Esophagus squamous epithelium (tissue), 4 donors: ENCODE results near the gene IKZF3.

Experiments used
- POLR2A ChIP-seq, 4 donors: fragments of 450-650 bp; IDR thresholded peaks; one replicate each; pipeline ENCODE4 v1.6.1; 2017; ENCODE audit warnings: antibody characterized with exemption in 4 of 4, mild to moderate bottlenecking in 4 of 4, moderate library complexity in 3 of 4
- TF ChIP-seq, protein P1 (sequence below), 6 experiments: fragments of 450-650 bp in 4 of 6; fragments of 200-600 bp in 2 of 6; sonication (generic) in 2 of 6; IDR thresholded peaks; one replicate each; pipeline ENCODE4 v1.5.1; 2016 to 2019; ENCODE audit warnings: antibody characterized with exemption in 6 of 6, mild to moderate bottlenecking in 4 of 6, moderate library complexity in 4 of 6

GRCh38 chr17:39871801-39872200 is 7.7 kb upstream of the IKZF3 start:
- TF ChIP-seq, protein P1, sequence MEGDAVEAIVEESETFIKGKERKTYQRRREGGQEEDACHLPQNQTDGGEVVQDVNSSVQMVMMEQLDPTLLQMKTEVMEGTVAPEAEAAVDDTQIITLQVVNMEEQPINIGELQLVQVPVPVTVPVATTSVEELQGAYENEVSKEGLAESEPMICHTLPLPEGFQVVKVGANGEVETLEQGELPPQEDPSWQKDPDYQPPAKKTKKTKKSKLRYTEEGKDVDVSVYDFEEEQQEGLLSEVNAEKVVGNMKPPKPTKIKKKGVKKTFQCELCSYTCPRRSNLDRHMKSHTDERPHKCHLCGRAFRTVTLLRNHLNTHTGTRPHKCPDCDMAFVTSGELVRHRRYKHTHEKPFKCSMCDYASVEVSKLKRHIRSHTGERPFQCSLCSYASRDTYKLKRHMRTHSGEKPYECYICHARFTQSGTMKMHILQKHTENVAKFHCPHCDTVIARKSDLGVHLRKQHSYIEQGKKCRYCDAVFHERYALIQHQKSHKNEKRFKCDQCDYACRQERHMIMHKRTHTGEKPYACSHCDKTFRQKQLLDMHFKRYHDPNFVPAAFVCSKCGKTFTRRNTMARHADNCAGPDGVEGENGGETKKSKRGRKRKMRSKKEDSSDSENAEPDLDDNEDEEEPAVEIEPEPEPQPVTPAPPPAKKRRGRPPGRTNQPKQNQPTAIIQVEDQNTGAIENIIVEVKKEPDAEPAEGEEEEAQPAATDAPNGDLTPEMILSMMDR (IDR thresholded peaks at IDR 0.05): no peak
- no peak for TF ChIP-seq POLR2A (IDR thresholded peaks at IDR 0.05)
